IPS-15b (cell line): Measurements from ENCODE around the gene CCDC200.
"Not testable (repeated sequence)": the region's sequence is repeated elsewhere in the genome, so short reads cannot be mapped to it uniquely, and the experiment has no call there.

Source experiments
- H3K27me3 ChIP-seq: one replicate; pipeline ENCODE4 v1.6.1; 2013; ENCODE audit warnings: low read length; ENCODE audit not compliant: control insufficient read depth, insufficient read depth
- H3K36me3 ChIP-seq: one replicate; pipeline ENCODE4 v1.6.1; 2013; ENCODE audit warnings: low read length; ENCODE audit not compliant: control insufficient read depth, insufficient read depth
- H3K4me1 ChIP-seq: one replicate; pipeline ENCODE4 v1.6.1; 2013; ENCODE audit warnings: mild to moderate bottlenecking, low read length; ENCODE audit not compliant: control insufficient read depth, insufficient read depth
- H3K4me3 ChIP-seq: one replicate; pipeline ENCODE4 v1.5.1; 2013; ENCODE audit warnings: low read depth, low read length
- H3K9ac ChIP-seq: one replicate; pipeline ENCODE4 v1.6.1; 2013; ENCODE audit warnings: low read depth, mild to moderate bottlenecking, low read length
- H3K9me3 ChIP-seq: one replicate; pipeline ENCODE4 v1.6.1; 2013; ENCODE audit warnings: mild to moderate bottlenecking, low read length; ENCODE audit not compliant: control insufficient read depth, insufficient read depth

The CCDC200 gene

GRCh38 chr17:43231205-43232020, 3.0 kb upstream of the CCDC200 start:
- H3K4me1 ChIP-seq, H3K9me3 ChIP-seq, H3K27me3 ChIP-seq, H3K36me3 ChIP-seq: not testable (repeated sequence)
- peak overlapping the region; percentile 37 for H3K4me3 ChIP-seq
- H3K9ac ChIP-seq = peak overlapping the region; percentile 18

GRCh38 chr17:43226393-43226792, 2.0 kb downstream of the CCDC200 start:
- Histone ChIP-seq H3K4me1 (no peaks in the 10 kb centered on the region), H3K27me3 (no peaks in the 10 kb centered on the region), H3K36me3 (no peaks in the 10 kb centered on the region), H3K9me3 (no peaks in the 10 kb centered on the region), H3K4me3 (no peak overlapping the region), H3K9ac (no peak overlapping the region)

- H3K9me3 ChIP-seq = no peaks in the 10 kb centered on the region
- no peak overlapping the region for H3K9ac ChIP-seq
- H3K27me3 ChIP-seq = no peaks in the 10 kb centered on the region
- no peak overlapping the region for H3K4me3 ChIP-seq
- H3K4me1 ChIP-seq = no peaks in the 10 kb centered on the region
- H3K36me3 ChIP-seq = peaks cover 3% of the 10 kb centered on the region
Measured at GRCh38 chr17:43224146-43224705, 4.2 kb downstream of the CCDC200 start.

- Histone ChIP-seq H3K9ac (no peak overlapping the region), H3K4me3 (no peak overlapping the region), H3K27me3 (no peaks in the 10 kb centered on the region)
Measured at GRCh38 chr17:43220511-43221125, 7.8 kb downstream of the CCDC200 start.

GRCh38 chr17:43219746-43220380, 8.6 kb downstream of the CCDC200 start:
- H3K36me3 ChIP-seq = peaks cover 3% of the 10 kb centered on the region
- no peak overlapping the region for H3K9ac ChIP-seq
- H3K9me3 ChIP-seq = no peaks in the 10 kb centered on the region

More at GRCh38 chr17:43220511-43221125, 7.8 kb downstream of the CCDC200 start:
- Histone ChIP-seq H3K9me3 (no peaks in the 10 kb centered on the region), H3K36me3 (peaks cover 3% of the 10 kb centered on the region), H3K4me1 (no peaks in the 10 kb centered on the region)

GRCh38 chr17:43219001-43219400, 9.4 kb downstream of the CCDC200 start:
- Histone ChIP-seq H3K4me1 (no peaks in the 10 kb centered on the region), H3K36me3 (peaks cover 3% of the 10 kb centered on the region), H3K9ac (no peak overlapping the region), H3K27me3 (no peaks in the 10 kb centered on the region), H3K9me3 (no peaks in the 10 kb centered on the region), H3K4me3 (no peak overlapping the region)

More at GRCh38 chr17:43219746-43220380, 8.6 kb downstream of the CCDC200 start:
- Histone ChIP-seq H3K27me3 (no peaks in the 10 kb centered on the region), H3K4me1 (no peaks in the 10 kb centered on the region), H3K4me3 (no peak overlapping the region)

GRCh38 chr17:43217614-43218087, 10.8 kb downstream of the CCDC200 start:
- H3K9ac ChIP-seq = no peak overlapping the region
- peaks cover 3% of the 10 kb centered on the region for H3K36me3 ChIP-seq
- no peaks in the 10 kb centered on the region for H3K9me3 ChIP-seq
- H3K4me1 ChIP-seq = peaks cover 1% of the 10 kb centered on the region
- no peak overlapping the region for H3K4me3 ChIP-seq
- no peaks in the 10 kb centered on the region for H3K27me3 ChIP-seq

GRCh38 chr17:43216762-43217613, 11.4 kb downstream of the CCDC200 start:
- Histone ChIP-seq H3K4me1 (peaks cover 5% of the 10 kb centered on the region), H3K36me3 (peaks cover 3% of the 10 kb centered on the region), H3K9ac (no peak overlapping the region), H3K27me3 (no peaks in the 10 kb centered on the region), H3K9me3 (no peaks in the 10 kb centered on the region), H3K4me3 (no peak overlapping the region)

GRCh38 chr17:43216369-43216761, 12.1 kb downstream of the CCDC200 start:
- no peaks in the 10 kb centered on the region for H3K27me3 ChIP-seq
- no peak overlapping the region for H3K4me3 ChIP-seq
- no peaks in the 10 kb centered on the region for H3K9me3 ChIP-seq
- peaks cover 3% of the 10 kb centered on the region for H3K36me3 ChIP-seq
- H3K9ac ChIP-seq = no peak overlapping the region
- peaks cover 5% of the 10 kb centered on the region for H3K4me1 ChIP-seq

- Histone ChIP-seq H3K9me3 (no peaks in the 10 kb centered on the region), H3K27me3 (no peaks in the 10 kb centered on the region), H3K9ac (no peak overlapping the region), H3K4me1 (peaks cover 5% of the 10 kb centered on the region), H3K4me3 (no peak overlapping the region), H3K36me3 (no peaks in the 10 kb centered on the region)
Measured at GRCh38 chr17:43215341-43215740, 13.1 kb downstream of the CCDC200 start.

- no peak overlapping the region for H3K9ac ChIP-seq
- H3K27me3 ChIP-seq = no peaks in the 10 kb centered on the region
- H3K4me1 ChIP-seq = peaks cover 5% of the 10 kb centered on the region
- H3K9me3 ChIP-seq = no peaks in the 10 kb centered on the region
- H3K4me3 ChIP-seq = no peak overlapping the region
- H3K36me3 ChIP-seq = no peaks in the 10 kb centered on the region
Measured at GRCh38 chr17:43213545-43213944, 14.9 kb downstream of the CCDC200 start.
